Mesendoderm (in vitro differentiated cells): ENCODE results near the gene CXCL12.

ENCODE experiments used
- DNase-seq: peaks from one replicate; pipeline ENCODE4 v3.0.0; 2013
- H2AK5ac ChIP-seq: 2 replicates; pipeline ENCODE4 v1.6.1; 2013; ENCODE audit warnings: low read length, inconsistent platforms
- H2BK120ac ChIP-seq: 2 replicates; pipeline ENCODE4 v1.6.1; 2013; ENCODE audit warnings: low read depth, mild to moderate bottlenecking, low read length, moderate library complexity, mixed read lengths
- H2BK15ac ChIP-seq: replicated peaks from 2 replicates; pipeline ENCODE4 v1.6.1; 2013; ENCODE audit warnings: low read depth, mild to moderate bottlenecking, moderate library complexity
- H2BK5ac ChIP-seq: 2 replicates; pipeline ENCODE4 v1.6.1; 2013; ENCODE audit warnings: low read length, inconsistent platforms
- H3K18ac ChIP-seq: 2 replicates; pipeline ENCODE4 v1.6.1; 2013; ENCODE audit warnings: mild to moderate bottlenecking, low read length, mixed read lengths
- H3K23ac ChIP-seq: one replicate; pipeline ENCODE4 v1.6.1; 2013; ENCODE audit warnings: low read length
- H3K27ac ChIP-seq: 2 replicates; pipeline ENCODE4 v1.5.1; 2013; ENCODE audit warnings: low read depth, mild to moderate bottlenecking, inconsistent platforms, low read length, moderate library complexity
- H3K27me3 ChIP-seq: 2 replicates; pipeline ENCODE4 v1.6.1; 2013; ENCODE audit warnings: low read length, control low read depth, mild to moderate bottlenecking, inconsistent platforms; ENCODE audit not compliant: insufficient read depth, poor library complexity
- H3K36me3 ChIP-seq: 2 replicates; pipeline ENCODE4 v1.6.1; 2013; ENCODE audit warnings: low read length, inconsistent platforms; ENCODE audit not compliant: control insufficient read depth, insufficient read depth
- H3K4ac ChIP-seq: one replicate; pipeline ENCODE4 v1.6.1; 2013; ENCODE audit warnings: low read depth, mild to moderate bottlenecking, low read length, moderate library complexity
- H3K4me1 ChIP-seq: 2 replicates; pipeline ENCODE4 v1.6.1; 2013; ENCODE audit warnings: low read depth, low read length, inconsistent platforms; ENCODE audit not compliant: control insufficient read depth
- H3K4me2 ChIP-seq: 2 replicates; pipeline ENCODE4 v1.6.1; 2013; ENCODE audit warnings: low read length
- H3K4me3 ChIP-seq: 2 replicates; pipeline ENCODE4 v1.5.1; 2013; ENCODE audit warnings: mild to moderate bottlenecking, low read length
- H3K56ac ChIP-seq: one replicate; pipeline ENCODE4 v1.6.1; 2013; ENCODE audit warnings: low read length
- H3K79me1 ChIP-seq: 2 replicates; pipeline ENCODE4 v1.6.1; 2013; ENCODE audit warnings: low read length, inconsistent platforms
- H3K79me2 ChIP-seq: 2 replicates; pipeline ENCODE4 v1.6.1; 2013; ENCODE audit warnings: mild to moderate bottlenecking, low read length; ENCODE audit not compliant: control insufficient read depth, insufficient read depth
- H3K9ac ChIP-seq: 2 replicates; pipeline ENCODE4 v1.6.1; 2013; ENCODE audit warnings: low read length, inconsistent platforms
- H4K5ac ChIP-seq: one replicate; pipeline ENCODE4 v1.6.1; 2013; ENCODE audit warnings: low read length
- H4K8ac ChIP-seq: one replicate; pipeline ENCODE4 v1.6.1; 2013; ENCODE audit warnings: low read depth, mild to moderate bottlenecking, control low read depth, low read length, moderate library complexity
- WGBS: extraction: QIAGEN DNeasy Blood & Tissue Kit; methylation state at CpG from one replicate; pipeline ENCODE4 v1.1.7; 2013; ENCODE audit warnings: low lambda C conversion rate, missing lambda C conversion rate; ENCODE audit not compliant: insufficient coverage; ENCODE audit errors: extremely low coverage; 5-methylcytosine and 5-hydroxymethylcytosine counted together

The CXCL12 gene

DNA sequence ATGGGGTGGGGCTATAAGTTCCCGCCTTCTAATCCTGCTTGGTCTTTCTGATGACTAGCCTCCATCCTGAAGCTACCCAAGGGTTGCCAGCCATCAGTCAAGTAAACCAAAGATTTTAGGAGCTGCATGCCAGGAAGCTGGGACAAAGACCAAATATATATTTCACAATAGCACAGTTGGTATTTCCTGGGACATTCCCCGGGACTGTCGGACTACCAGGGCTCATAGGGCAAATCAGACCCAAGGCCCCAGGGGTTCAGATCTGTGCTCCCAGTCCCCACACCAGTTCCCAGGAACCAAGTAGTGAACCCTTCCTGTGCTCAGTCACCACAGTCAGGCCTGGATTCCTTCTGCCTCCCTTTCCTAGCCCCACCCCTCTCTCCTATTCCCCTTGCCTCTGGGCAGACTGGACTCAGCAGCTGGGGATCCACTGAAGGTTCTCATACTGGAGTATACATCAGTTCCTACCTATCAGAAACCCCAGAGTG, 5.7 kb upstream of the CXCL12 start:
- Histone ChIP-seq H3K36me3 (no peaks in the 10 kb centered on the region), H2BK120ac (no peak overlapping the region), H2AK5ac (no peak overlapping the region), H3K27me3 (peaks cover 4% of the 10 kb centered on the region), H2BK15ac (no peak overlapping the region), H3K79me1 (no peaks in the 10 kb centered on the region), H3K18ac (no peak overlapping the region), H3K27ac (no peak overlapping the region), H3K4ac (no peak overlapping the region), H3K4me2 (no peak overlapping the region), H3K4me1 (no peaks in the 10 kb centered on the region), H4K5ac (no peak overlapping the region), H3K23ac (no peak overlapping the region), H3K79me2 (no peaks in the 10 kb centered on the region), H4K8ac (no peak overlapping the region), H3K4me3 (no peak overlapping the region), H3K56ac (no peak overlapping the region), H3K9ac (no peak overlapping the region), H2BK5ac (no peak overlapping the region)
- no peak for DNase-seq
- WGBS, result no CpG with 5 or more reads among the region's 3 CpGs

DNA sequence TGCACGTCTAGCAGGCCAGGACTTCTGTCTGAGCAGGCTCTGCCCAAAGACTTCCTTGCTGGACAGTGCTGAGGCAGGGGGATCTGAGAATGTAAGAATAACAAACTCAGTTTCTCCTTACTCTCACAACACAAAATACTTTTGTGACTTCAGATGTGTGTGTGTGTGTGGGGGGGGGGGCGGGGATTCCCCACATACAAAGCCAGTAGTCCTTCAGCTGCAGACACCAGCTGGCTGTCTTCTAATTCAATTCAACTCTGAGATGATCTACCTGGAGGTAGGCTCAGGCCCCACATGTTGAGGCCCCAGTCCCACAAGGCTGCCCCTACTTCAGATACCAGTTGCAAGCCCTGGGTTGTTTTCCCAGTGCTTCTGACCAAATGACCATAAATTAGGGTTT, 4.7 kb upstream of the CXCL12 start:
- no peak for DNase-seq
- H3K56ac ChIP-seq, result no peak overlapping the region
- no peak overlapping the region for H3K18ac ChIP-seq
- peaks cover 9% of the 10 kb centered on the region for H3K27me3 ChIP-seq
- H4K5ac ChIP-seq, result no peak overlapping the region
- H3K23ac ChIP-seq, result no peak overlapping the region
- H3K36me3 ChIP-seq, result no peaks in the 10 kb centered on the region
- no peak overlapping the region for H4K8ac ChIP-seq
- H2BK5ac ChIP-seq, result no peak overlapping the region
- no peaks in the 10 kb centered on the region for H3K79me1 ChIP-seq
- no peak overlapping the region for H2BK15ac ChIP-seq
- H3K4me2 ChIP-seq, result no peak overlapping the region
- H2AK5ac ChIP-seq, result no peak overlapping the region
- H3K27ac ChIP-seq, result no peak overlapping the region
- H3K4me1 ChIP-seq, result no peaks in the 10 kb centered on the region
- no peak overlapping the region for H3K4me3 ChIP-seq
- H3K79me2 ChIP-seq, result no peaks in the 10 kb centered on the region
- no CpG with 5 or more reads among the region's 2 CpGs for WGBS
- no peak overlapping the region for H3K4ac ChIP-seq
- H2BK120ac ChIP-seq, result no peak overlapping the region
- no peak overlapping the region for H3K9ac ChIP-seq

- Histone ChIP-seq H3K4me1 (no peaks in the 10 kb centered on the region), H2BK5ac (no peak overlapping the region), H2BK15ac (no peak overlapping the region), H3K79me2 (no peaks in the 10 kb centered on the region), H4K8ac (no peak overlapping the region), H4K5ac (no peak overlapping the region), H3K27me3 (peaks cover 9% of the 10 kb centered on the region), H3K4me2 (no peak overlapping the region), H3K4ac (no peak overlapping the region), H3K27ac (no peak overlapping the region), H3K4me3 (no peak overlapping the region), H3K18ac (no peak overlapping the region), H3K79me1 (no peaks in the 10 kb centered on the region), H3K56ac (no peak overlapping the region), H3K9ac (no peak overlapping the region), H2AK5ac (no peak overlapping the region), H3K36me3 (no peaks in the 10 kb centered on the region), H3K23ac (no peak overlapping the region), H2BK120ac (no peak overlapping the region)
- WGBS, result no CpG with 5 or more reads among the region's 4 CpGs
- DNase-seq, result no peak
These were observed 4.3 kb upstream of the CXCL12 start for GRCh38 chr10:44389150-44389549.

- Histone ChIP-seq H3K9ac (no peak overlapping the region), H3K79me2 (no peaks in the 10 kb centered on the region), H3K23ac (no peak overlapping the region), H4K5ac (no peak overlapping the region), H2BK5ac (no peak overlapping the region), H3K27ac (no peak overlapping the region), H3K56ac (no peak overlapping the region), H4K8ac (no peak overlapping the region), H3K79me1 (no peaks in the 10 kb centered on the region), H3K4ac (no peak overlapping the region), H3K36me3 (no peaks in the 10 kb centered on the region), H3K4me1 (peaks cover under 1% of the 10 kb centered on the region), H3K18ac (no peak overlapping the region), H3K4me3 (no peak overlapping the region), H2BK15ac (no peak overlapping the region), H3K4me2 (no peak overlapping the region), H2AK5ac (no peak overlapping the region), H2BK120ac (no peak overlapping the region), H3K27me3 (peaks cover 11% of the 10 kb centered on the region)
- WGBS, result no CpG with 5 or more reads among the region's 6 CpGs
- DNase-seq, result no peak
These were observed 3.7 kb upstream of the CXCL12 start for GRCh38 chr10:44388641-44389040.

DNA sequence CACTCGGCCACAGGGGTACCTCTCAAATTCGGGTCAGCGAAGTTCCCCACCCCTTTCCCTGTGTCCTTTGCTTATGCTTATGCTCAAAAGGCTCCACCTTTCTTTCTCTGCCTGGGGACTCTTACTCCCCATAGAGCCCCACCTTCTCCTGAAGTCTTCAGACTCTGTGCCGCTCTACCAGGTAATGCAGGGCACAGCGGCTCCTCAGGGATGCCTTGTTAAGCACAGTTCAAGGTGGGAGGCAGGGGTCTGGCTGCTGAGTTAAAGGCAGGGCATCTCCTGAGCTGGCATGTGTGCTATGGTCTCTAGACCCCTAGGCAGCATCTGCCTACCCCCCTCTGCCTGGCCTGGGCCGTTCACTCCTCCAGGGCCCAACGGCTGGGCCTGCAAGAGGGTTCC, 3.0 kb upstream of the CXCL12 start:
- WGBS, result no CpG with 5 or more reads among the region's 7 CpGs
- Histone ChIP-seq H3K27me3 (peaks cover 11% of the 10 kb centered on the region), H3K4me3 (no peak overlapping the region), H3K4me1 (peaks cover 6% of the 10 kb centered on the region), H3K23ac (no peak overlapping the region), H3K4me2 (no peak overlapping the region), H2BK15ac (no peak overlapping the region), H3K4ac (no peak overlapping the region), H3K79me2 (no peaks in the 10 kb centered on the region), H2AK5ac (no peak overlapping the region), H4K8ac (no peak overlapping the region), H3K36me3 (no peaks in the 10 kb centered on the region), H4K5ac (no peak overlapping the region), H3K27ac (no peak overlapping the region), H2BK120ac (no peak overlapping the region), H3K9ac (no peak overlapping the region), H2BK5ac (no peak overlapping the region), H3K79me1 (no peaks in the 10 kb centered on the region), H3K18ac (no peak overlapping the region), H3K56ac (no peak overlapping the region)
- no peak for DNase-seq

- H3K4ac ChIP-seq, result no peak overlapping the region
- H4K8ac ChIP-seq, result no peak overlapping the region
- H3K4me2 ChIP-seq, result no peak overlapping the region
- peak overlapping the region; percentile 42 for H3K18ac ChIP-seq
- H2BK120ac ChIP-seq, result no peak overlapping the region
- peaks cover 13% of the 10 kb centered on the region for H3K4me1 ChIP-seq
- H3K27me3 ChIP-seq, result peaks cover 11% of the 10 kb centered on the region
- no CpG with 5 or more reads among the region's 35 CpGs for WGBS
- no peak overlapping the region for H3K23ac ChIP-seq
- H2BK5ac ChIP-seq, result no peak overlapping the region
- H3K9ac ChIP-seq, result no peak overlapping the region
- H4K5ac ChIP-seq, result no peak overlapping the region
- no peak overlapping the region for H3K27ac ChIP-seq
- H2AK5ac ChIP-seq, result no peak overlapping the region
- no peak overlapping the region for H3K56ac ChIP-seq
- peak; percentile 76 for DNase-seq
- H3K36me3 ChIP-seq, result no peaks in the 10 kb centered on the region
- H3K4me3 ChIP-seq, result no peak overlapping the region
- H3K79me1 ChIP-seq, result no peaks in the 10 kb centered on the region
- H3K79me2 ChIP-seq, result no peaks in the 10 kb centered on the region
- H2BK15ac ChIP-seq, result no peak overlapping the region
These were observed 1.7 kb upstream of the CXCL12 start for GRCh38 chr10:44386546-44387052.
